HUES48 (cell line): ENCODE measurements around the gene BRF1.

ENCODE experiments used
- H3K27ac ChIP-seq: one replicate; pipeline ENCODE4 v1.7.0; 2013; ENCODE audit warnings: low read depth, low read length, inconsistent platforms
- H3K27me3 ChIP-seq: 2 replicates; pipeline ENCODE4 v1.6.1; 2013; ENCODE audit warnings: mild to moderate bottlenecking, low read length; ENCODE audit not compliant: control insufficient read depth, insufficient read depth
- H3K36me3 ChIP-seq: 2 replicates; pipeline ENCODE4 v1.6.1; 2013; ENCODE audit warnings: low read length; ENCODE audit not compliant: control insufficient read depth, insufficient read depth
- H3K4me1 ChIP-seq: 2 replicates; pipeline ENCODE4 v1.6.1; 2013; ENCODE audit warnings: mild to moderate bottlenecking, low read length; ENCODE audit not compliant: control insufficient read depth, insufficient read depth
- H3K4me3 ChIP-seq: 2 replicates; pipeline ENCODE4 v1.5.1; 2013; ENCODE audit warnings: mild to moderate bottlenecking, low read depth, low read length
- H3K9ac ChIP-seq: 2 replicates; pipeline ENCODE4 v1.6.1; 2013; ENCODE audit warnings: mild to moderate bottlenecking, low read depth, low read length, moderate library complexity
- H3K9me3 ChIP-seq: 2 replicates; pipeline ENCODE4 v1.6.1; 2013; ENCODE audit warnings: low read length; ENCODE audit not compliant: control insufficient read depth, insufficient read depth

Gene BRF1

DNA sequence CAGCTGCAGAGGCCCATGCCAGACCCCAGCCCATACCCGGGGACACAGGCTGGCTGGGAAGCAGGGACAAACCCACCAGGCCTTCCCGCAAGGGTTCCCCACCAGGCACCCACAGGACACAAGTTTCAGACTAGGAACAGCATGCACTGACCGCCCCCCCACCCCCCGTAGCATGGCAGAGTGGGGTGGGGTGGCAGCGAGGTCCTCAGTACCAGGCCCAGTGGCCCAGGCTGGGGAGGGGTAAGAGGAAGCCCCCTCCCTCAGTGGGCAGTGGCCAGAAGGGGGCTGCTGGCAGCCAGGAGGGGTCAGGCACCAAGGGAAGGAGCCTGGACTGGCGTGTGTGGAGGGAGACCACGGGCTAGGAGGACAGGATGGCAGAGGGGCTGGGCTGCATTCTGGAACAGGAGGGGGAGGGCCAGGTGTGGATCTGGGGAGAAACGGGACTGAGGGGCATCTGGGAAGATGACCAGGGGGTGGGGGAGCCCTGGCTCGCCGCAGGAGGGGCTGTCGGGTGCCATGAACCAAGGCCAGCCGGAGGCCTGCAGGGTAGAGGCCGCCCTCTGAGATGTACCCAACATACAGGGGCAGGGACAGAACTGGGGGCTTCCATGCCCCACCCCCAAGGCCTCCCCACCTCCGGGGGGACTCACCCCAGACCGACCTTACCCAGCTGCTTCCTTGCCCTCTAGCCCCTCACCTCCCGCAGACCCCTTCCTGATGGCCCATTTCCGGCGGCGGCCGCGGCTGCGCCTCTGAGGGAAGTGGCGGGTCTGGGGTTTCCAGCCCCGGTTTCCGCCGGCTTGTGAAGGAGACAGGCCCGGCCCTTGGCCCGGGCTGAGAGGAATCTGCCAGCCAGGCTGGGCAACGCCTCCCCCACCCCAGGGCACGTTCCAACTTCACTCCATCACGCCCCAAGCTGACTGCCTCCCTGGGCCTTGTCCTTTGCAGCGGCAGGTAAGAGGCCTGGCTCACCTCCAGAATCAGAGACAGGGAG, 126.6 kb downstream of the BRF1 start:
- no peak overlapping the region for H3K27ac ChIP-seq
- H3K36me3 ChIP-seq: no peaks in the 10 kb centered on the region
- H3K4me1 ChIP-seq: peaks cover 5% of the 10 kb centered on the region; the same call in 1 of the 2 replicates
- no peak overlapping the region for H3K4me3 ChIP-seq
- H3K9ac ChIP-seq: no peak overlapping the region
- peaks cover 5% of the 10 kb centered on the region; the same call in 1 of the 2 replicates for H3K27me3 ChIP-seq
- no peaks in the 10 kb centered on the region for H3K9me3 ChIP-seq

DNA sequence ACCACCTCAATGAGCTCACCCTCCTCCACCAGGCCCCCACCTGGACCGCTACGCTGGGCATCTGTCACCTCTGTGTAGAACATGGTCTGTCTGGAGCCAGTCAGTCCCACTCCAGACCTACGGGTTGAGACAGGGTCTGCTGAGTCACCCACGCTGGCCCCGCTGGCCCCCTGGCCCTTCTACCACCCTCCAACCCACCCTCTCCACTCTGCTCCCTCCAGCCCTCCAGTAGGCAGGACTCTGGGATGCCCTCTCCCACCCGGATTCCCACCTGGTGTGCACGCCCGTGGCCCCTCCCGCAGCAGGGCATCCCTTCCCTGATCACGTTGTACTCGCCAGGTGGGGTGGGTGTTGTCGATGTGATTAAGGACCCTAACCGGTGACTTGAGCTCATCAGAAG, 127.7 kb downstream of the BRF1 start:
- Histone ChIP-seq H3K27me3 (peaks cover 5% of the 10 kb centered on the region; the same call in 1 of the 2 replicates), H3K27ac (no peak overlapping the region), H3K9ac (no peak overlapping the region), H3K9me3 (no peaks in the 10 kb centered on the region), H3K4me3 (no peak overlapping the region), H3K36me3 (no peaks in the 10 kb centered on the region), H3K4me1 (peaks cover 5% of the 10 kb centered on the region; the same call in 1 of the 2 replicates)

DNA sequence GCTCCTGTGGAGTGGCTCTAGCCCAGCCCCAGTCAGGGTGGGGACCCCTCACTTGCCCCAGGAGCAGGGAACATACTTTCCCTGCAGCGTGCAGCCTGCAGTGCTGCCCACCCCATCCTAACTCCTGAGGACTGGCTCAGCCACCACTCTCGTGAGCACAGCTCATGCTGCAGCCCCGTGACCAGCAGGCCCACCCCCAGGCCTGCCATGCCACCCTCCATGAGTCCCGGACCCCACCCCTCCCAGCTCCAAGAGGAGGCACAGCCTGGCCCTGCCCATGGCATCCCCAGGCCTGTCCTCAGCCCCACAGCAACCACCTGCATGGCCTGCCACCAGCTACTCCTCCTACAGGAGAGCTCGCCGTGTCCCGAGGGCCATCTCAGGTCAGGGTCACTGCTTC, 128.3 kb downstream of the BRF1 start:
- peaks cover 10% of the 10 kb centered on the region for H3K27me3 ChIP-seq

DNA sequence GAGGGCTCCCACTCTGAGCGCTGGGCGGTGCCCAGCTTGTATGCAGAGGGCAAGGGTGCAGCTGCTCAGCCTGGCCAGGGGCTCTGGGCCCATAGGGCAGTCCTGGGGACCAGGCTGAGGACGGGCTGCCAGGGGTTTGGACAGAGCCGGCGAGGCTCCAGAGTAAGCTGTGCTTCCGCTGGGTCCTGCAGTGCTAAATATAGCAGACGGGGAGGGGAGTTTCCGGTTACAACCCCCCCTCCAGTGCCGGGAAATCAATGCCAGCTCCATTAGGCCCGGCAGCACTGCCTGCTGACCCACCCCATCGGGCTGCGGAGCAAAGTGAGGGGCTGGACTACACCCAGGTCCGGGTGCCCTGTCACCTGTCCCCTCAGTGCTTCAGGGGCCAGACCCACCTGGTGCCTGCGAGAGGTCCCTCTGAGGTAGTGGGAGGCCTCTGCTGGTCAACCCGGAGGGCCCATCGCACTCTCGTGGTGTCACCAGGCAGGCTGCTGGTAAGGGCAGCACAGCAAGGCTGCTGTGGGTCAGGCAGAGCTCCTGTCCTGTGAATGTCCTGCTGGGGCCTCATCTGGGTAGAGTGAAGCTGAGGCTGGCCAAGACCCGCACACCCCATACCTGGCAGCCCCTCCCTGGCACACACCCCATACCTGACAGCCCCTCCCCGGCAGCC, 129.7 kb downstream of the BRF1 start:
- Histone ChIP-seq H3K27ac (no peak overlapping the region), H3K9me3 (no peaks in the 10 kb centered on the region), H3K9ac (no peak overlapping the region), H3K27me3 (peaks cover 20% of the 10 kb centered on the region), H3K36me3 (no peaks in the 10 kb centered on the region), H3K4me1 (peaks cover 5% of the 10 kb centered on the region; the same call in 1 of the 2 replicates), H3K4me3 (no peak overlapping the region)

More for the DNA sequence above, 128.3 kb downstream of the BRF1 start:
- no peaks in the 10 kb centered on the region for H3K9me3 ChIP-seq
- H3K27ac ChIP-seq: no peak overlapping the region
- H3K36me3 ChIP-seq: no peaks in the 10 kb centered on the region
- H3K4me3 ChIP-seq: no peak overlapping the region
- H3K9ac ChIP-seq: no peak overlapping the region
- peaks cover 5% of the 10 kb centered on the region; the same call in 1 of the 2 replicates for H3K4me1 ChIP-seq

DNA sequence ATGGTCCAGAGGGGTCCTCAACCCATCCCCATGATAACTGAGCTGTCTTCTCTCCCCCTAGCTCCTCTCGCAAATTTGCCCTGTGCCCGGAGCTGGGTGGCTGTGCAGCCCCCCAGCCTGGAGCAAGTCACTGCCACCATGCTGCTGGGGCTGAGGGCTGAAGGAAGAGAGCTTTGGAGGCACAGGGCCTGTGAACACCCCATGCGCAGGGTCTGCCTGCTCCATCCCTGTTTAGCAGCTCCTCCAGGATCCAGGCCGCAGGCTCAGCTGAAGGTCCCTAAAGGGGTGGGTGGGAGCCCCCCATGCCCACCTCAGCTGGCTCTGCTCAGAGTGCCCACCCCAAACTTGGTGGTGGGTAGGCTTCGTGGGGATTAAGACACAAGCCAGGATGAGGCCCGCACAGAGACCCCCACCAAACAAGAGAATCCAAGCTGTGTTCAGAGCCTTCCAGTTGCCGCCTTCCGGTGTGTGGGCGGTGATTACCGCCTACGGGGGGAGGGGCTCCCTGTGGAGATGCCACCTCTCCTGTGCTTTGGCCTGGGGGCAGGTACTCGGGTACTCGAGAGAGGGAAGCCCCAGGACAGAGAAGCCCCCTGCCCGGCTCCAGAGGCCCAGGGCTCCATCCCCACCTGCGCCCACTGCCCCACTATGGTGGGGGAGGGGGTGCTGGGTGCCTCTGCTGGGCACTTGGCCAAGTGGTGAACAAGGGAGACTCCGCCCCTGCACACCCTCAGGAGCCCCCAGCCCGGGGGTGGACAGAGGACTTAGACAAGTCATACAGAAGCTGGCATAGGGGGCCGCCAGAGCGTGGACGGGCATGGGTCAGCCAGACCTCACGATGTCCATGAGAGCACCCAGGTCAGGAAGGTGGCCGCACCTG, 130.8 kb downstream of the BRF1 start:
- Histone ChIP-seq H3K27me3 (peaks cover 20% of the 10 kb centered on the region), H3K4me3 (no peak overlapping the region), H3K27ac (no peak overlapping the region), H3K36me3 (no peaks in the 10 kb centered on the region), H3K9ac (no peak overlapping the region), H3K9me3 (no peaks in the 10 kb centered on the region), H3K4me1 (peaks cover 5% of the 10 kb centered on the region; the same call in 1 of the 2 replicates)

DNA sequence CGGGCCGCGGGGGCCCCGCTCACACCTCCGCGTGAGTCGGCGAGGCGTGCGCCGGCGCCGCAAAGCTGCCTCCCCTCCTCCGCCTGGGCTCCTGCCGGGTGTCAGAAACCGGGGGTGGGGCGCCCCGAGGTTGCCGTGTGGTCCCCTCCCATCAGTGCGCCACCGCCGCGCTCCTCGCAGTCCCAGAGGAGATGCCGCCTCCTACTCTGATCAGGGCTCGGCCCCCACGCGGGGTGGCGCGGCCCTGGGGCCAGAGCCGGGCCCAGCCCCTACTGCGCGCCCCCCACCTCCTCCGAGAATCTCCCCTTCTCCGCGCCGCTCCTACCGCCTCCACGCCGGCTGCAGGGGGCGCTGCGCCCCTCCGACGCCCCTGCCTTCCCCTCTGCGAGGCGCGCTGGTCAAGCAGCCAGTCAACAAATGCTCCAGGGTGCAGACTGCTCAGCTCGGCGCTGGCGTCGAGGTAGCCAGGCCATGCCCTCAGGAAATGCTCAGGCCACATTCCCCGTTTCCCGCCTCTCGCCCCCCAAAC, 131.8 kb downstream of the BRF1 start:
- Histone ChIP-seq H3K36me3 (no peaks in the 10 kb centered on the region), H3K9me3 (no peaks in the 10 kb centered on the region), H3K9ac (no peak overlapping the region), H3K4me3 (peak overlapping the region; percentile 50; the same call in 1 of the 2 replicates), H3K27me3 (peaks cover 20% of the 10 kb centered on the region), H3K4me1 (peaks cover 5% of the 10 kb centered on the region; the same call in 1 of the 2 replicates), H3K27ac (no peak overlapping the region)

DNA sequence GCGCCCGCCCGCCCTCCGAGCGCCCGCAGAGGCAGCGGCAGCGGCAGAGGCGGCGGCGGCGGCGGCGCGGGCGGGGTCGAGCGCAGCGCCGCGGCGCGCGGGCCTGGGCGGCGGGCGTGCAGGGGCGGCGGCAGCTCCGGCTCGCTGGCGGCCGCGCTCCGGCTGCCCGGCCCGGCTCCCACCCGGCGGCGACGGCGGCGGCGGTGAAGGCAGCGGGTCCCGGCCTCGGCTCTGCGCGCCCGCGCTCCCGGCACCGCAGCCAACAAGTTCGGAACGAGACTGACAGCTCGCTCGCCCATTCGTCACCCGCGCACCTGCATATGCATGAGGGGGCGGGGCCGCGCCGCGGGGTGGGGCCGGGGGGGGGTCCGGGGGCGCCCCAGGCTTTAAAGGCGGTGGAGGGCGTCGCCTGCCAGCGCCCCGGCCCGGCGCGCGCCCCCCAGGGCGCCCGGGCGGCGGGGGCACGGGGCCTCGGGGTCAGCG, 132.3 kb downstream of the BRF1 start, which contains the start of gene JAG2:
Gene JAG2, minus strand, starts transcription at position 281 of the 483 bp plus-strand sequence. CDS start 356 bp downstream, outside the sequence.
- peaks cover 20% of the 10 kb centered on the region for H3K27me3 ChIP-seq
- H3K36me3 ChIP-seq: no peaks in the 10 kb centered on the region
- H3K9me3 ChIP-seq: no peaks in the 10 kb centered on the region
- peaks cover 5% of the 10 kb centered on the region; the same call in 1 of the 2 replicates for H3K4me1 ChIP-seq
- no peak within 1 kb of the TSS for H3K9ac ChIP-seq
- peak within 1 kb of the TSS; percentile 61 for H3K4me3 ChIP-seq
- no peak within 1 kb of the TSS for H3K27ac ChIP-seq

DNA sequence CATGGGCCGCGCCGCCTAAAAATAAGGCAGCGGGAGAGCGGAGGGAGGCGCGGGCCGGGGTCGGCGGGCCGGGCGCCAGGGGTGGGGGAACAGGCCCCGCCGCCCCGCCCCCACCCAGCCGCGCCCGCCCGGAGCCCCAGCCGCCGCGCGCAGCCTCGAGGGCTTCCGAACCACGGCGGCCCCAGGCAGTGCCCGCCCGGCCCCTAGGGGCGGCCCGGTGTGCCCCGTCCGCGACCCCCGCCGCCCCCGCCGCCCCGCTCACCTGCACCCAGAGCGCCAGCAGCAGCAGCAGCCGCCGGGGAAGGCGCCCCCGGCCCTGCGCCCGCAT, 132.7 kb downstream of the BRF1 start:
- H3K9ac ChIP-seq: no peak overlapping the region
- H3K27me3 ChIP-seq: peaks cover 20% of the 10 kb centered on the region
- no peaks in the 10 kb centered on the region for H3K9me3 ChIP-seq
- H3K4me1 ChIP-seq: peaks cover 5% of the 10 kb centered on the region; the same call in 1 of the 2 replicates
- no peaks in the 10 kb centered on the region for H3K36me3 ChIP-seq
- peak overlapping the region; percentile 61; the same call in 1 of the 2 replicates for H3K4me3 ChIP-seq
- H3K27ac ChIP-seq: no peak overlapping the region

DNA sequence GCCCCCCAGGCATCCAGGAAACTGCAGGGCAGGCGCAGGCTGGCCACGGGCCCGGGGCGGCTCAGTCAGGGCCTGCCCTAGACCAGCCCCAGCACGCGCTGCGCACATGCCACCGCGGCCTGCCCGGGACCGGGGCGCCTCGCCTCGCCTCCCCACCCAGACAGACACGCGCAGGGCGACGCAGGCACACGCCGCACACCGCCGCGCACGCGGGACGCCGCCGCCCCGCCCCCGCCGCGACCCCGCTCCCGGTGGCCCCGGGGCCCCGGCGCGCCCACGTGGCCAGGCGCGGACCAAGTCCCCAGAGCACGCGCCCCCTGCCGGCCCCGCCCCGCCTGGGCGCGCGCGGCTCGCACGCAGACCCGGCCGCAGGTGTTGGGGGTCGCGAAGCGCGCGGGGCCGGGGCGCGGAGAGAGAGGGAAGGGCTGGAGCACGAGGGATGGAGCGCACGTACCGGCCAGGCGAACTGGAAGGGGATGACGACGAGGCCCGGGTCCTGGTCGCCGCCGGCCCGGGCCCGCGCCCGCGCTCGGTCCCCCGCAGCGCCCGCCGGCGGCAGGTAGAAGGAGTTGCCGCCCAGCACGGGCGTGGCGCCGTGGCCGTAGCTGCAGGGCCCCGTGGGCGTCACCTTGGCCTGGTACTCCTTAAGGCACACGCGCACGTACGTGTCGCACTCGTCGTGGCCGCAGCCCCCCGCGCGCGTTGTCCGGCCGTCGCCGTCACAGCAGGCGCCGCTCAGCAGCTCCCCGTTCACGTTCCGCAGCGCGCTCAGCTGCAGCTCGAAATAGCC, 133.3 kb downstream of the BRF1 start:
- Histone ChIP-seq H3K4me1 (peaks cover 5% of the 10 kb centered on the region; the same call in 1 of the 2 replicates), H3K9ac (no peak overlapping the region), H3K27me3 (peaks cover 20% of the 10 kb centered on the region), H3K9me3 (no peaks in the 10 kb centered on the region), H3K4me3 (peak overlapping the region; percentile 61), H3K36me3 (no peaks in the 10 kb centered on the region), H3K27ac (no peak overlapping the region)
